IPS-11a (cell line): Measurements from ENCODE around the gene CCDC91.
"Not testable (repeated sequence)": the region's sequence is repeated elsewhere in the genome, so short reads cannot be mapped to it uniquely, and the experiment has no call there.

ENCODE experiments used
- H3K4me3 ChIP-seq: one replicate; pipeline ENCODE4 v1.5.1; 2013; ENCODE audit warnings: low read depth, low read length, control low read depth

Gene CCDC91

DNA sequence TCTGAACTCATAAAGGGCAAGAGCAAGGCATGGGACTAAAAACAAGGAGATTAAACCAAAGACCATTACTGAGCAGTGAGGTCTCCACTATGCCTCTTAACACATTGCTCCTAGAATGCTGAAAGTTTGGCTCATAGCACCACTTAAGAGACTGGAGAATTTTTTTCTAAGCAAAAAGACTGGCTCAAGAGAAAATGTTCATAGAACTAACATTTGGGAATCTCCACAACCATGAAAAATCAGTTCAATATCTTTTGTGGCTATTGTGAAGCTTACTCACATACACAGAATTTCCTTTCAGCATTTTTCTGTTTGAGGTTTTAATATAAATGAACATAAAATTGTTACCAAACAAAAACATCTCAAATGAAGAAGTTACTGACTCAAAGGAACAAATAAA lies 255.8 kb downstream of the CCDC91 start:
- no peak overlapping the region for H3K4me3 ChIP-seq

DNA sequence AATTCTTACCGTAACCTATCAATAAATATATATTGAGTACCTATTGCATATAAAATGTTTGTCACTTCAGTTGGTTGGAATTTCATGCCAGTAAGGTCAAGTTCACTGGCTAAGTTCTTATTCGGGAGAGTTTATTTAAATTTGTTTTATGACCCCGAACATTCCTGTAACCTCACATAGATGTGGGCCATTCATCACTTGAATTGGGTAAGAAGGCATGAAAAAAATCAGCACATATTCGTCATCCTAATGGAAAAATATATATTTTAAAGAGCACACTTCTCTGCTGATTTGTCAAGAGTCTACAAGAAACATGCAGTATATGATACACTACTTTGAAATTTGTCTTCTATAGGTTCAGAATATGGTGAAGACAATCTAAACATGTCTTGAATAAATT lies 263.4 kb downstream of the CCDC91 start:
- no peak overlapping the region for H3K4me3 ChIP-seq

- no peak overlapping the region for H3K4me3 ChIP-seq
Measured at GRCh38 chr12:28456934-28457710, 266.9 kb downstream of the CCDC91 start.

- H3K4me3 ChIP-seq, result no peak overlapping the region
Measured at GRCh38 chr12:28457785-28458184, 267.5 kb downstream of the CCDC91 start.

DNA sequence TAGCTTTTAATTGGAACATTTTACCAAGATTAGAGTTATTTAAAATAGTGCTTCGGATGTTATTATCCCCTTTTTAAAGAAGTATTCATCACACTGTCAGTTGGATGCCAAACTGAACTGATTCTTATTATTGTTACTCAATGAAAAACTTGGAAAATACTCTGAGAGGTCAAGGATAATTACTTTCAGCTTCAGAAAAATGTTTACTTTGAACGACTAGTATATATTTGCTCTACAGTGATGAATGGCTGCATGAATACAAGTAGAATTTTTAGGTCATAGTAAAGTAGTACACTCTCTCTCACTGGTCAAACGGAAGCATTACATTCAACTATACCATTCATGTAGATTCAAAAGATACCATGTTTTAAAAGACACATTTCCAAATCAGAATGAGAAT lies 269.2 kb downstream of the CCDC91 start:
- no peak overlapping the region for H3K4me3 ChIP-seq

- H3K4me3 ChIP-seq, result no peak overlapping the region
Measured at GRCh38 chr12:28460420-28461130, 270.3 kb downstream of the CCDC91 start.

DNA sequence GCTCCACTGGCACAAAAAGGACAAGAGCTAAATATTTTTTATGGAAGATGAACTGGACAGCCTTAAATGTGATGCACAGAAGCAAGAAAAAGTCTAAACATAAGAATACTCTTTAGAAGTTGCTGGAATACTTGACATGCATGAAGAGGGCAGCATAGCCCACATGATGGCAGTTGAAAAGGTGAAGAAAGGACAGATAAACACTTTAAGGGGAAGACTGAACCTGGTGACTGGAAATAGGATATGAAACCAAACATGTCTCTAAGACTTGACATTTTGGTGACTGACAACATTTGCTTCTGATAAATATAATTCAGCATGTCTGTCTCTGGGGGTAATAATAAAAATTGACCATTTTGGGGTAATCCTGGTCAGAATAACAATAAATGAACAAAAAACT lies 273.1 kb downstream of the CCDC91 start:
- no peak overlapping the region for H3K4me3 ChIP-seq

- H3K4me3 ChIP-seq, result not testable (repeated sequence)
Measured at GRCh38 chr12:28471762-28472161, 281.5 kb downstream of the CCDC91 start.

- H3K4me3 ChIP-seq, result not testable (repeated sequence)
Measured at GRCh38 chr12:28476206-28476605, 285.9 kb downstream of the CCDC91 start.

- H3K4me3 ChIP-seq, result not testable (repeated sequence)
Measured at GRCh38 chr12:28479097-28479496, 288.8 kb downstream of the CCDC91 start.

- no peak overlapping the region for H3K4me3 ChIP-seq
Measured at GRCh38 chr12:28479683-28480082, 289.4 kb downstream of the CCDC91 start.

DNA sequence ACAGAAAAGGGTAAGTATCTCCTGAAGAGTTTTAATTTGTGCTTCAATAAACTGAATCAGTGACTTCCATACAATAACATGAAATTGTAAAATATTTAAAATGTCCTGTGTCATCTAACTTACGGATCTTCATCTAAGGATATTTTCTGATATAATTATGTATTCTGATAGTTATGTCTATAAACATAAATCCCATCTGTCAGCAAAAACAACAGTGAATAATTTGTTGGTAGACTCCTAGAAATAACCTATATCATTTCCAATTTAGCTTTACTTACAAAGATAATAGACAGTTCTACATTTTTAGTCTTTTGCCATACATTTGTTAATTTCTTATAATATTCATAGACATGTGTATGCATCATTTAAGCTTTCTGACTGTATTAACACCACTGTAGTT lies 293.9 kb downstream of the CCDC91 start:
- no peak overlapping the region for H3K4me3 ChIP-seq

- no peak overlapping the region for H3K4me3 ChIP-seq
Measured at GRCh38 chr12:28486521-28486920, 296.3 kb downstream of the CCDC91 start.

DNA sequence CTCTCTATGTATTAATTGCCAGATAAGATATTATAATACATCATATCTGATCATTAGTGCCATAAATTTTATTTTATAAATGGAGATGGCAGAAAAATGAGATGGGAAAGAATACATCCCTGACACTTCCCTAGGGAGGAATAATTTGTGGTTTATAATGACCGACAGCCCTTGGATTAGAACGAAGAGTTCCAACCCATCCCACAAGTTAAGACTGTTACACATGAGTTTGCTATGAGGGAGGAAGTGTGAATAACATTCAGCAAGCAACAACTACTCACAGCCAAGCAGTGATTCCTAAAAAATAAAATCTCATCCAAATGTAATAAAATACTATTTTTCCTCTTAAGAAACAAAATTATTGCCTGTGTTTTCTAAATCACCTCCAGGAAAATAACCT lies 299.0 kb downstream of the CCDC91 start:
- no peak overlapping the region for H3K4me3 ChIP-seq

GRCh38 chr12:28497889-28498411 lies 307.7 kb downstream of the CCDC91 start:
- no peak overlapping the region for H3K4me3 ChIP-seq

GRCh38 chr12:28498850-28499249 lies 308.6 kb downstream of the CCDC91 start:
- H3K4me3 ChIP-seq, result no peak overlapping the region

DNA sequence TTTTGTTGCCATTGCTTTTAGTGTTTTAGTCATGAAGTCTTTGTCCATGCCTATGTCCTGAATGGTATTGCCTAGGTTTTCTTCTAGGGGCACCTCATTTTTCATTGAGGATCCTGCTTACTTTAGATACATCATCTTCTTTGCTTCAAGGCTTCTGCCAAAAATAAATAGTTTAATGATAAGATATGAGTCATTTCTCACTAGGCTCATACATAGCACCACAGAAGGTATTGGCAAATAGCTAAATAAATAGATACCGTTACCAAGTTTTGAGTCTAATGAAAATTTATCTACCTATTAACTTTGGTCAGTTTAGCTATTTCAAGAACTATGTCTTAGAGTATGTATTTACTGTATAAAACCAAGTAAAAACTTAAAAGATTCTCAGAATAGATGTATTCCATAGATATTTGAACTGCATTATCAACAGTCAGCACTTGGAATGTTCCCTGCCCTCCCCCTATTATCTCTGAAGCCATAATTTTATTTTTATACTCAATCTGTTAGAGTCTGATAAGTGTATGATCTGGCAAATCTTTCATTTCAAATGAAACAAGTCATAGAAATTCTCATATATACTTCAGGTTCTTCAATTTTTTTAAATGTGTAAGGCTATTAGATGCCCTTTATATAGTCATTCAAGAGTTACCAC lies 310.2 kb downstream of the CCDC91 start:
- no peak overlapping the region for H3K4me3 ChIP-seq

DNA sequence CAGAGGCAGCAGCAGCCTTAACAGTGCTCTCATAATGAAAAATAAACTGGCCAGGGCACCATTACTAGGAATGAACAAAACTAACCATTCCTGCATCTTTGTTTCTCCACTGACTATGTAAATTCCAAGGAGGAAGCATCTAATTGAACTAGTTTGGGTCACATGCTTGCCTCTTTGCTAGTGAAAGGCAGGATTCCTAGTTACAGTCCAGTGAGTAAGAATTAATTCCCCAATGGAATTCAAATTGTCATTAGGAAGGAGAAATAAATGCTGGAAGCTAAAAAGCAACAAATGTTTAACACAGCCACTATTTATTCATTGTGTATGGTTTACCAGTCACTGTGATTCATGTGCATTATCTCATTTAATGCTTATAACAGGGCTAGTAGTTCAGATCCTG lies 316.0 kb downstream of the CCDC91 start:
- H3K4me3 ChIP-seq, result no peak overlapping the region

- H3K4me3 ChIP-seq, result no peak overlapping the region
Measured at GRCh38 chr12:28507033-28507432, 316.8 kb downstream of the CCDC91 start.

DNA sequence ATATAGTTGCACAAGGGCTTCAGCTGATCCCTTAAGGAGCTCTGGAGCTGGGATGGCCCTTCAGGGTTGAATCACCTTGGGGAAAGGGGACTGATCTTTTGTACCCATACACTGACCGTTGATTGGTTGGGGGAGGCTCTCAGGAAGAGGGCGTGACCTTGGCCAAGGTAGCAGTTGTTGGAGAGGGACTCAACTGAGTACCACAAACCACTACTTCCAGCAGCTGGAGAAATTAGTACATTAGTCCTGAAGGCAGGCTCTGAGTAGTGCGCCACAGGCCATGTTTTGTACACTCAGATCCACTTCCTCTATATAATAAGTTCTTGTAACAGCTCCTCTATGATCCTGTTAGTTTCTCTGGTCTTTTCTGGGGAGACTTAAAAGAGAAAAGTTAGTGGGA lies 317.6 kb downstream of the CCDC91 start:
- H3K4me3 ChIP-seq, result no peak overlapping the region

DNA sequence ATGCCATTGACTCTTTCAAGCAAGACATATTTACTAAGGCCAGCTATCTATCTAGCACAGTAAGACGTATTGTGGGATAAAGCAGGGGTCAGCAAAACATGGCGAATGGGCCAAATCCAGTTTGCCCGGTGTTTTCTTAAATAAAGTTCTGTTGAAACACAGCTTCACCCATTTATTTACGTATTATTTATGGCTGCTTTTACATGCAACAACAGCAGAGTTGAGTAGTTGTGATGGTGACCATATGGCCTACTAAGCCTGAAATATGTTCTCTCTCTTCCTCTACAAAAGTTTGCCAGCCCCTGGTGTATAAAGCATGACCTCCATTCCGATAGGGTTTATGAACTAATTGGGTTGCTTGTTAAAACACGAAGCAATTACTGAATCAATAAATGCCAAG lies 322.1 kb downstream of the CCDC91 start:
- no peak overlapping the region for H3K4me3 ChIP-seq

DNA sequence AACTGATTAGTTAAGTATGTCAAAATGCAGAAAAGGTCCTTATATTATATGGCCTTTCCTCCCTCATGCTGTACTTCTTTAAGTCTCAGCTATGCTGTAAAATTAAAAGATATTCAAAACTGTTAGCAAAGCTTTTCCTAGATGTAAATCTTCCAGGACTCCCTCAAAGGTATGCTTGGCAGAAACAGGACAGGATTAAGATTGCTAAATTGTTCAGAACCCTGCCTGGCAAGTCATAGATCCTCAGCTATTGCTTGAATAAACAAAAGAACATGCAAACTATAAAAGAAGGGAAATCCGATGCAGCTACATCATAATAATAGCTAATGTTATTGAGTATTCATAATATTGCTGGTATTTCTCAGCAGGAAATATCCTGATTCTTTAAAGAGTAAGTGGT lies 322.6 kb downstream of the CCDC91 start:
- no peak overlapping the region for H3K4me3 ChIP-seq
